Dendritic cell treated with granulocyte-macrophage colony-stimulating factor and Interleukin-4, amounts not matched to agents 40 ng/mL and 50 ng/mL, for 4 days (primary cell): ENCODE measurements around the gene ECE1.
"Not testable (repeated sequence)": the region's sequence is repeated elsewhere in the genome, so short reads cannot be mapped to it uniquely, and the experiment has no call there.

Experiments used
- H3K27ac Mint-ChIP-seq: one replicate; pipeline ENCODE4 v1.8.0; 2022; ENCODE audit warnings: mild to moderate bottlenecking, mixed read lengths
- H3K27me3 Mint-ChIP-seq: one replicate; pipeline ENCODE4 v1.8.0; 2022; ENCODE audit warnings: mild to moderate bottlenecking, mixed read lengths
- H3K36me3 Mint-ChIP-seq: one replicate; pipeline ENCODE4 v1.8.0; 2022; ENCODE audit warnings: low read depth, mixed read lengths
- H3K4me1 Mint-ChIP-seq: one replicate; pipeline ENCODE4 v1.8.0; 2022; ENCODE audit warnings: low read depth, mixed read lengths
- H3K4me3 Mint-ChIP-seq: one replicate; pipeline ENCODE4 v1.8.0; 2022; ENCODE audit warnings: mild to moderate bottlenecking, moderate library complexity, mixed read lengths
- H3K9me3 Mint-ChIP-seq: one replicate; pipeline ENCODE4 v1.8.0; 2022; ENCODE audit warnings: mixed read lengths
- intact Hi-C: fragments of 100-400 bp; cut with micrococcal nuclease; formaldehyde crosslinking; loops from one replicate; pipeline ENCODE4 v1.15.0; 2022

ECE1 gene

DNA sequence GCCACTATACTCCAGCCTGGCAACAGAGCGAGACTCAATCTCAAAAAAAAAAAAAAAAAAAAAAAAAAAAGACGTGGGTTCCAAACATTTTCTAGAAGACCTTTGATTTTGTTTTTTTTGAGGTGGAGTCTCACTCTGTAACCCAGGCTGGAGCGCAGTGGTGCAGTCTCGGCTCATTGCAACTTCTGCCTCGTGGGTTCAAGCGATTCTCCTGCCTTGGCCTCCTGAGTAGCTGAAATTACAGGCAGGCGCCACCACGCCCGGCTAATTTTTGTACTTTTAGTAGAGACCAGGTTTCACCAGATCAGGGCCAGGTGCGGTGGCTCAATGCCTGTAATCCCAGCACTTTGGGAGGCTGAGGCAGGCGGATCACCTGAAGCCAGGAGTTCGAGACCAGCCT lies 117.2 kb downstream of the ECE1 start:
- H3K9me3 Mint-ChIP-seq = not testable (repeated sequence)
- intact Hi-C loops = loop anchor here (10.0 kb wide), 2 partner anchors 88 to 118 kb away; no protein-coding TSS in a partner anchor

DNA sequence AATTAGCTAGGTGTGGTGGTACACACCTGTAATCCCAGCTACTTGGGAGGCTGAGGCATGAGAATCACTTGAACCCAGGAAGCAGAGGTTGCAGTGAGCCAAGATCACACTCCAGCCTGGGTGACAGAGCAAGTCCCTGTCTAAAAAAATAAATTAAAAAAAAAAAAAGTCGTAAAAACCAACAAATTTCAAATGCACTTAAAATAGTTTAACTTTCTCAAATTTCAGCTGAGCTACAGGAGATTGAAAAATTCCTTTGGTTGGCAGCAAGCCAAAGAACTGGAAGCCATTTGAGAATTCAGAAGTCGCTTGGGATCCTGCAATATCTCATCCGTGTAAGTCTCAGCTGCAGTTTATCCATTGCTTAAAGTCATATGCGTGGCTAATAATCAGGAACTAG lies 119.4 kb downstream of the ECE1 start:
- Mint-ChIP-seq H3K36me3 (peaks cover 58% of the 10 kb centered on the region), H3K4me1 (peaks cover 30% of the 10 kb centered on the region)
- not testable (repeated sequence) for H3K9me3 Mint-ChIP-seq, H3K4me3 Mint-ChIP-seq, H3K27ac Mint-ChIP-seq, H3K27me3 Mint-ChIP-seq
- intact Hi-C loops = loop anchor here (10.0 kb wide), 2 partner anchors 86 to 116 kb away; no protein-coding TSS in a partner anchor

More for the DNA sequence above, 117.2 kb downstream of the ECE1 start:
- Mint-ChIP-seq H3K4me1 (peaks cover 27% of the 10 kb centered on the region), H3K36me3 (peaks cover 42% of the 10 kb centered on the region)
- H3K27me3 Mint-ChIP-seq, H3K27ac Mint-ChIP-seq, H3K4me3 Mint-ChIP-seq: not testable (repeated sequence)

DNA sequence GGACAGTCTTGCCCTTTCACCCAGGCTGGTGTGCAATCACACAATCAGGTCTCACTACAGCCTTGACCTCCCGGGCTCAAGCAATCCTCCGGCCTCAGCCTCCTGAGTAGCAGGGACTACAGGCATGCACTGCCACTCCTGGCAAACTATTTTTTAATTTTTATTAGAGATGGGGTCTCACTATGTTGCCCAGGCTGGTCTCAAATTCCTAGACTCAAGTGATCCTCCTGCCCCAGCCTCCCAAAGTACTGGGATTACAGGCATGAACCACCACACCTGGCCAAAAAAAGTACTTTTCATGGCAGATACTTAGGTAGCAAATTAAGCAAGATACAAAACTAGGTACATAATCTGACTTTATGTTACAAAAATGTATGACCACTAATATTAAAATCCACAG lies 121.8 kb downstream of the ECE1 start:
- no peak overlapping the region for H3K27ac Mint-ChIP-seq
- H3K9me3 Mint-ChIP-seq = no peaks in the 10 kb centered on the region
- intact Hi-C loops = no loop called here
- H3K4me3 Mint-ChIP-seq = no peak overlapping the region
- H3K36me3 Mint-ChIP-seq = peaks cover 61% of the 10 kb centered on the region
- peaks cover 28% of the 10 kb centered on the region for H3K4me1 Mint-ChIP-seq
- no peaks in the 10 kb centered on the region for H3K27me3 Mint-ChIP-seq
